Hematopoietic multipotent progenitor cell treated with erythropoietin and hydrocortisone succinate and interleukin-3 and kit ligand, for 4 days (in vitro differentiated cells): ENCODE results near the gene ZKSCAN5.
"Not testable (repeated sequence)": the region's sequence is repeated elsewhere in the genome, so short reads cannot be mapped to it uniquely, and the experiment has no call there.

ENCODE experiments used
- DNase-seq: peaks from one replicate; pipeline ENCODE4 v3.0.0-alpha.2; 2015

The ZKSCAN5 gene

GRCh38 chr7:99498546-99498944 is 5.9 kb upstream of the ZKSCAN5 start:
- DNase-seq, result no peak

- peak; percentile 67 for DNase-seq
These were observed 5.1 kb upstream of the ZKSCAN5 start for GRCh38 chr7:99499371-99499720.

GRCh38 chr7:99499721-99500636 is 4.5 kb upstream of the ZKSCAN5 start, which contains the start of gene ZNF394:
TSS of gene ZNF394 (minus strand) at chr7:99500281. CDS start at chr7:99500093, 188 bp downstream.
- DNase-seq, result peak; percentile 97

GRCh38 chr7:99500637-99501009 is 3.8 kb upstream of the ZKSCAN5 start:
- no peak for DNase-seq

- DNase-seq, result peak; percentile 53
These were observed 3.2 kb upstream of the ZKSCAN5 start for GRCh38 chr7:99501236-99501635.

- no peak for DNase-seq
These were observed 220 bp upstream of the ZKSCAN5 start for GRCh38 chr7:99504281-99504602.

- DNase-seq, result no peak
These were observed 831 bp downstream of the ZKSCAN5 start for GRCh38 chr7:99505324-99505662.

- DNase-seq, result no peak
These were observed 9.6 kb downstream of the ZKSCAN5 start for GRCh38 chr7:99514050-99514449.

- no peak for DNase-seq
These were observed 16.9 kb downstream of the ZKSCAN5 start for GRCh38 chr7:99521399-99521798.

- peak; percentile 66 for DNase-seq
These were observed 21.4 kb downstream of the ZKSCAN5 start for GRCh38 chr7:99525713-99526440.

- DNase-seq, result no peak
These were observed 26.9 kb downstream of the ZKSCAN5 start for GRCh38 chr7:99531354-99531765.

- no peak for DNase-seq
These were observed 31.2 kb downstream of the ZKSCAN5 start for GRCh38 chr7:99535667-99536066.

- no peak for DNase-seq
These were observed 34.9 kb downstream of the ZKSCAN5 start for GRCh38 chr7:99539213-99539811.

- DNase-seq, result no peak
These were observed 36.1 kb downstream of the ZKSCAN5 start for GRCh38 chr7:99540542-99540941.

GRCh38 chr7:99541212-99541611 is 36.8 kb downstream of the ZKSCAN5 start:
- no peak for DNase-seq

- no peak for DNase-seq
These were observed 38.7 kb downstream of the ZKSCAN5 start for GRCh38 chr7:99543081-99543671.

GRCh38 chr7:99543916-99544315 is 39.5 kb downstream of the ZKSCAN5 start:
- DNase-seq, result no peak

GRCh38 chr7:99545308-99545707 is 40.8 kb downstream of the ZKSCAN5 start:
- DNase-seq, result not testable (repeated sequence)

- DNase-seq, result not testable (repeated sequence)
These were observed 45.1 kb downstream of the ZKSCAN5 start for GRCh38 chr7:99549545-99549944.

GRCh38 chr7:99551334-99551733 is 46.9 kb downstream of the ZKSCAN5 start:
- DNase-seq, result peak; percentile 22

GRCh38 chr7:99551767-99552463 is 47.5 kb downstream of the ZKSCAN5 start, which contains the start of gene FAM200A:
TSS of gene FAM200A (minus strand) at chr7:99552114. CDS start at chr7:99548407, 3,707 bp downstream.
- peak; percentile 97 for DNase-seq

- no peak for DNase-seq
These were observed 48.6 kb downstream of the ZKSCAN5 start for GRCh38 chr7:99553039-99553438.

GRCh38 chr7:99554939-99555338 is 50.5 kb downstream of the ZKSCAN5 start:
- DNase-seq, result no peak
